ENCODE results near the gene KDM2A.

- TF ChIP-seq, protein P1, sequence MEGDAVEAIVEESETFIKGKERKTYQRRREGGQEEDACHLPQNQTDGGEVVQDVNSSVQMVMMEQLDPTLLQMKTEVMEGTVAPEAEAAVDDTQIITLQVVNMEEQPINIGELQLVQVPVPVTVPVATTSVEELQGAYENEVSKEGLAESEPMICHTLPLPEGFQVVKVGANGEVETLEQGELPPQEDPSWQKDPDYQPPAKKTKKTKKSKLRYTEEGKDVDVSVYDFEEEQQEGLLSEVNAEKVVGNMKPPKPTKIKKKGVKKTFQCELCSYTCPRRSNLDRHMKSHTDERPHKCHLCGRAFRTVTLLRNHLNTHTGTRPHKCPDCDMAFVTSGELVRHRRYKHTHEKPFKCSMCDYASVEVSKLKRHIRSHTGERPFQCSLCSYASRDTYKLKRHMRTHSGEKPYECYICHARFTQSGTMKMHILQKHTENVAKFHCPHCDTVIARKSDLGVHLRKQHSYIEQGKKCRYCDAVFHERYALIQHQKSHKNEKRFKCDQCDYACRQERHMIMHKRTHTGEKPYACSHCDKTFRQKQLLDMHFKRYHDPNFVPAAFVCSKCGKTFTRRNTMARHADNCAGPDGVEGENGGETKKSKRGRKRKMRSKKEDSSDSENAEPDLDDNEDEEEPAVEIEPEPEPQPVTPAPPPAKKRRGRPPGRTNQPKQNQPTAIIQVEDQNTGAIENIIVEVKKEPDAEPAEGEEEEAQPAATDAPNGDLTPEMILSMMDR (IDR thresholded peaks at IDR 0.05; ENCODE audit: extremely low read depth in 1 of 2, insufficient read depth in 1 of 2, low read depth in 1 of 2, low read length in 2 of 2): no peak
- TF ChIP-seq MYC (IDR thresholded peaks at IDR 0.05; ENCODE audit: low read depth, low read length) (no peak), EZH2 (IDR thresholded peaks at IDR 0.05; ENCODE audit: borderline replicate concordance, low read depth, low read length, severe bottlenecking) (no peak), POLR2A (IDR thresholded peaks at IDR 0.05; ENCODE audit: low read depth, low read length) (no peak), POLR2AphosphoS5 (IDR thresholded peaks at IDR 0.05; ENCODE audit: insufficient read depth, low read depth, low read length) (no peak), GATA2 (IDR thresholded peaks at IDR 0.05; ENCODE audit: insufficient read depth, insufficient read length, low read depth, low read length) (no peak), FOS (IDR thresholded peaks at IDR 0.05; ENCODE audit: borderline replicate concordance, insufficient read depth, low read length) (no peak)
- TF ChIP-seq, protein P2, sequence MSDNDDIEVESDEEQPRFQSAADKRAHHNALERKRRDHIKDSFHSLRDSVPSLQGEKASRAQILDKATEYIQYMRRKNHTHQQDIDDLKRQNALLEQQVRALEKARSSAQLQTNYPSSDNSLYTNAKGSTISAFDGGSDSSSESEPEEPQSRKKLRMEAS (IDR thresholded peaks at IDR 0.05; ENCODE audit: insufficient read depth, insufficient read length): no peak
Observed at GRCh38 chr11:67230886-67231285, 111.8 kb downstream of the KDM2A start.
